ENCODE results near the gene CLDN2.

DNA sequence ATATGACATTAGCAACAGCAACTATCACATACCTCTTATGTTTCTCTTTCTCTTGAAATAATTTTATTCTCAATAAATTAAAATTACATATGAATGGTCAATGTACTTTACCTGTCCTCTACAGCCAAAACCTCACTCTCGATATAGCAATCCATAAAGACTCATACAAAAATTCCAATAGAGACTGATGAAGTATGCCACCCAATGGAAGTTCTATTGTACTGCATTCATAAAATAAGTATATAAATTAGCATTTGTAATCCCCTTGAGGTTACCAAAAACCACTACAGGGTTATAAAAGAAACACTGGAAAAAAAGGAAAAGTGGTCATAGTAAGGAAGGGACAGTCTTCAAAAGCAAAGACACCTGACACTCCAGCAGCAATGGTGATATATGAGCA lies 32.8 kb downstream of the CLDN2 start:
- TF ChIP-seq POLR2A (IDR thresholded peaks at IDR 0.05) = no peak
- TF ChIP-seq, protein P1, sequence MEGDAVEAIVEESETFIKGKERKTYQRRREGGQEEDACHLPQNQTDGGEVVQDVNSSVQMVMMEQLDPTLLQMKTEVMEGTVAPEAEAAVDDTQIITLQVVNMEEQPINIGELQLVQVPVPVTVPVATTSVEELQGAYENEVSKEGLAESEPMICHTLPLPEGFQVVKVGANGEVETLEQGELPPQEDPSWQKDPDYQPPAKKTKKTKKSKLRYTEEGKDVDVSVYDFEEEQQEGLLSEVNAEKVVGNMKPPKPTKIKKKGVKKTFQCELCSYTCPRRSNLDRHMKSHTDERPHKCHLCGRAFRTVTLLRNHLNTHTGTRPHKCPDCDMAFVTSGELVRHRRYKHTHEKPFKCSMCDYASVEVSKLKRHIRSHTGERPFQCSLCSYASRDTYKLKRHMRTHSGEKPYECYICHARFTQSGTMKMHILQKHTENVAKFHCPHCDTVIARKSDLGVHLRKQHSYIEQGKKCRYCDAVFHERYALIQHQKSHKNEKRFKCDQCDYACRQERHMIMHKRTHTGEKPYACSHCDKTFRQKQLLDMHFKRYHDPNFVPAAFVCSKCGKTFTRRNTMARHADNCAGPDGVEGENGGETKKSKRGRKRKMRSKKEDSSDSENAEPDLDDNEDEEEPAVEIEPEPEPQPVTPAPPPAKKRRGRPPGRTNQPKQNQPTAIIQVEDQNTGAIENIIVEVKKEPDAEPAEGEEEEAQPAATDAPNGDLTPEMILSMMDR (IDR thresholded peaks at IDR 0.05) = peak; percentile 36 to 54 (median 48)

Data from adrenal gland (tissue), 5 donors.